ENCODE results near the gene ATP6AP1.
"Not testable (repeated sequence)": the region's sequence is repeated elsewhere in the genome, so short reads cannot be mapped to it uniquely, and the experiment has no call there.

Gene ATP6AP1, protein sequence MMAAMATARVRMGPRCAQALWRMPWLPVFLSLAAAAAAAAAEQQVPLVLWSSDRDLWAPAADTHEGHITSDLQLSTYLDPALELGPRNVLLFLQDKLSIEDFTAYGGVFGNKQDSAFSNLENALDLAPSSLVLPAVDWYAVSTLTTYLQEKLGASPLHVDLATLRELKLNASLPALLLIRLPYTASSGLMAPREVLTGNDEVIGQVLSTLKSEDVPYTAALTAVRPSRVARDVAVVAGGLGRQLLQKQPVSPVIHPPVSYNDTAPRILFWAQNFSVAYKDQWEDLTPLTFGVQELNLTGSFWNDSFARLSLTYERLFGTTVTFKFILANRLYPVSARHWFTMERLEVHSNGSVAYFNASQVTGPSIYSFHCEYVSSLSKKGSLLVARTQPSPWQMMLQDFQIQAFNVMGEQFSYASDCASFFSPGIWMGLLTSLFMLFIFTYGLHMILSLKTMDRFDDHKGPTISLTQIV

DNA sequence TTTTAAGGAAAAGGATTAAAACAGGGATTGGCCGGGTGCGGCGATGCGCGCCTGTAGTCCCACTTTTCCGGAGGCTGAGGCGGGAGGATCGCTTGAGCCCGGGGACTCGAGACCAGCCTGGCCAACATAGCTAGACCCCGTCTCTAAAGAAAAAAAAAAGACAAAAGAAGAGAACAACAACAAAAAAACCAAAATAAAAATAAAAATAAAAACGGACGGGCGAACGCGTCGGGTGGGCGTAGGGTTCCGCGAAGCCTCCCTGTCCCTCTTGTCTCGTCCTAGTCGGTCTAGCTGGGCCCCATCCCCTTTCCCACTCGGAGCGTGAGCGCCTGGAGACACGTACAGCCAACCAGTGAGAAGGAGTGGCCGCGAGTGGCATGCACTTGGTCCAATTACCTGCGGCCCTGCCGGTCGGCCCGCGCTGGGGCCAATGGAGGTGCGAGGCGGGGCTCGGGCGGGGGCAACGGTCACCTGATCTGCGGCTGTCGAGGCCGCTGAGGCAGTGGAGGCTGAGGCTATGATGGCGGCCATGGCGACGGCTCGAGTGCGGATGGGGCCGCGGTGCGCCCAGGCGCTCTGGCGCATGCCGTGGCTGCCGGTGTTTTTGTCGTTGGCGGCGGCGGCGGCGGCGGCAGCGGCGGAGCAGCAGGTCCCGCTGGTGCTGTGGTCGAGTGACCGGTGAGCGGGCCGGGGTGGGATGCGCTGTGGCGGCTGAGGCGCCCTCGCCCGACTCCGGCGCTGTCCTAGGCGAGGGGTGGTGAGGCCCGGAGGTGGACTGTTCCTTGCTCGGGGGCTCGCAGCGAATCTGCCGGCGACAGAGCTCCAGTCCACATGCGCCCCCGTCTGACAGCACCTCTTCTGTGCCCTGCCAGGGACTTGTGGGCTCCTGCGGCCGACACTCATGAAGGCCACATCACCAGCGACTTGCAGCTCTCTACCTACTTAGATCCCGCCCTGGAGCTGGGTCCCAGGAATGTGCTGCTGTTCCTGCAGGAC lies at the start of gene ATP6AP1:
Gene ATP6AP1 (plus strand): TSS at position 502 of the 996 bp plus-strand sequence. CDS start 16 bp downstream, at position 518.
- peak; percentile 69 to 89 (median 73) for DNase-seq (ENCODE audit: low read depth in 3 of 3)

DNA sequence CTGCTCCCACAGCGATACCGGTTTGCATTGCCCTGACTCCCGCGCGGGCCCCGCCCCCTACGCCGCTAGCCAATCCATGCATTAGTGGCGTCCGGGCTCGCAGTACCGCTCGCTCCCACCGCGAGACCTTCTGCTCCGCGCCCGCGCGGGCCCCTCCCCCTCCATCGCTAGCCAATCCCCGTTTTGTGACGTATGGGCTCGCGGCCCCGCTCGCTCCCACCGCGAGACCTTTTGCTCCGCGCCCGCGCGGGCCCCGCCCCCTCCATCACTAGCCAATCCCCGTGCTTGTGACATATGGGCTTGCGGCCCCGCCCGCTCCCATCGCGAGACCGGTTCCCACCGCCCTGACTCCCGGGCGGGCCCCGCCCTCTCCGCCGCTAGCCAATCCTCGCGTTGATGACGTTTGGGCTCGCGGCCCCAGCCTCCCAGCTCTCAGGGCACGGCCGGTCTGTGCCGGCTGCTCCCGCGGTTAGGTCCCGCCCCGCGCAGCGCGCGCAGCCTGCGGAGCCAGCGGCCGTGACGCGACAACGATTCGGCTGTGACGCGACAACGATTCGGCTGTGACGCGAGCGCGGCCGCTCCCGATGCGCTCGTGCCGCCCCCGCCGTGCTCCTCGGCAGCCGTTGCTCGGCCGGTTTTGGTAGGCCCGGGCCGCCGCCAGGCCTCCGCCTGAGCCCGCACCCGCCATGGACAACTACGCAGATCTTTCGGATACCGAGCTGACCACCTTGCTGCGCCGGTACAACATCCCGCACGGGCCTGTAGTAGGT lies 49.5 kb upstream of the ATP6AP1 start, which contains the start of gene EMD:
Gene EMD (plus strand): TSS at position 497 of the 770 bp plus-strand sequence. CDS start 190 bp downstream, at position 687.
- DNase-seq (ENCODE audit: low read depth in 3 of 3): peak; percentile 86 to 94 (median 86)

DNA sequence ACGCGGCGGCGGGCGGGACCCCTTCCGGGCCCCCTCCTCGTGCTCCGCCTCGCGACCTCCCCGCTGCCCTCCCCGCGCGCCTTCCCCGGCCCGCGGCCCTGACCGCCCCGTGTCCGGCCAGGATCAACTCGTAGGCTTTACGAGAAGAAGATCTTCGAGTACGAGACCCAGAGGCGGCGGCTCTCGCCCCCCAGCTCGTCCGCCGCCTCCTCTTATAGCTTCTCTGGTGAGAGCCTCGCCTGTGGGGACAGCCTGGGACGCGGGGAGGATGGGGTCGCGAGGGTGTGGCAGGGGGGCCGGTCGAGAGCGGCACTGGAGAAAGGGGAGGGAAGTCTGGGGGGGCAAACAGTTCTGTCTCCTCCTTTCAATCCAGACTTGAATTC lies 48.9 kb upstream of the ATP6AP1 start:
- no peak for DNase-seq (ENCODE audit: low read depth in 3 of 3)

DNA sequence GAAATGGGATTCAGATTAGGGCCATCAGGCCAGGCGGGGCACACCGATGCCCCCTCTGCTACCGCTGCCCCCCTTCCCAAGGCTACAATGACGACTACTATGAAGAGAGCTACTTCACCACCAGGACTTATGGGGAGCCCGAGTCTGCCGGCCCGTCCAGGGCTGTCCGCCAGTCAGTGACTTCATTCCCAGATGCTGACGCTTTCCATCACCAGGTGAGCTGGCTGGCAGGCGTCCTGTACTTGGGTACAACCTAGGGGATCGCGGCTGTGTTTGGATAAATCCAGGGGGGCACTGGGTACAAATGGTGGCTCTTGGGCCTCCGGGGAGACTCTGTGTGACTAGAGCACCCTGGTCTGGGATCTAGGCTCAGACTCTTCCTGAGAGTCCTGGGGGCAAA lies 48.3 kb upstream of the ATP6AP1 start:
- no peak for DNase-seq (ENCODE audit: low read depth in 3 of 3)

DNA sequence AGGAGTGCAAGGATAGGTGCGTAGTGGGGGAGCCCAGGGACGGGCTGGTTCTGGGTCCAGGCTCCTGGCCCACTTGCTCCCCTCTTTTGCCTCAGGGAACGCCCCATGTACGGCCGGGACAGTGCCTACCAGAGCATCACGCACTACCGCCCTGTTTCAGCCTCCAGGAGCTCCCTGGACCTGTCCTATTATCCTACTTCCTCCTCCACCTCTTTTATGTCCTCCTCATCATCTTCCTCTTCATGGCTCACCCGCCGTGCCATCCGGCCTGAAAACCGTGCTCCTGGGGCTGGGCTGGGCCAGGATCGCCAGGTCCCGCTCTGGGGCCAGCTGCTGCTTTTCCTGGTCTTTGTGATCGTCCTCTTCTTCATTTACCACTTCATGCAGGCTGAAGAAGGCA lies 47.7 kb upstream of the ATP6AP1 start:
- DNase-seq (ENCODE audit: low read depth in 3 of 3): no peak

DNA sequence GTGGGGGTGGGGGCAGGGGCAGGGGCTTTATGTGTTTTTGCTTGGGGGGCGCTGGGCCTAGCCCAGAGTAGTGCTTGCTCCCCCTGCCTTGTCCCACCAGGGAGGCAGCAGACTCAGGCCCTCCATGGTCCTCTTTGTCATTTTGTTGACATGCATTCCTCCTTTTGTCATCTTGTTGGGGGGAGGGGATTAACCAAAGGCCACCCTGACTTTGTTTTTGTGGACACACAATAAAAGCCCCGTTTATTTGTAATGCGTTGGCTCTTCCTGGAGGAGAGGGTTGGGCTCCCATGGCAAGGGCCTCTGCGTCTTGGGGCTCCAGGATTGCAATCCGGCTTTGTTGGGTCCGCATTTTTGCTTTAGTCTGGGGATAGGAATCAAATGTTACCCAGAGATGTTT lies 47.2 kb upstream of the ATP6AP1 start:
- no peak for DNase-seq (ENCODE audit: low read depth in 3 of 3)

DNA sequence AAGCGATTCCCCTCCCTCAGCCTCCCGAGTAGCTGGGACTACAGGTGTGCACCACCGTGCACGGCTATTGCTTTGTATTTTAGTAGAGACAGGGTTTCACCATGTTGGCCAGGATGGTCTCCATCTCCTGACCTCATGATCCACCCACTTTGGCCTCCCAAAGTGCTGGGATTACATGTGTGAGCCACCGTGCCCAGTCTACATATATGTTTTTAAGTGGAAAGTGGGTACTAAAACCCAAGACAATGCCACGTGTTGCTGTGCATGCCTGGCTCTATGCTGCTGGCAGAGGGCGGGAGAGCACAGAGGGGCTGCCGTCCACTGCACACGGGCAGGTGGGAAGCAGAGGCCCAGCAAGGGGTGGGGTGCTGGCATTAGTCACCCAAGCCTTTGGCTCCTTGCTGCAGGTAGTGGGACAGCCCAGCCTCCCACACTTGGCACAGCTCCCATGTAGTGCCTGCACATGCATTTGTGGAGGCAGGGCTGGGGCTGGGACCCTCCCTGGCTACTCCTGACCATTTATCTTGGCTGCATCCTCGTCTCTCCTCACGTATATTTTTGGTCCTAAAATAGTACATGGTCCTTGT lies 45.9 kb upstream of the ATP6AP1 start:
- DNase-seq (ENCODE audit: low read depth in 3 of 3): no peak

DNA sequence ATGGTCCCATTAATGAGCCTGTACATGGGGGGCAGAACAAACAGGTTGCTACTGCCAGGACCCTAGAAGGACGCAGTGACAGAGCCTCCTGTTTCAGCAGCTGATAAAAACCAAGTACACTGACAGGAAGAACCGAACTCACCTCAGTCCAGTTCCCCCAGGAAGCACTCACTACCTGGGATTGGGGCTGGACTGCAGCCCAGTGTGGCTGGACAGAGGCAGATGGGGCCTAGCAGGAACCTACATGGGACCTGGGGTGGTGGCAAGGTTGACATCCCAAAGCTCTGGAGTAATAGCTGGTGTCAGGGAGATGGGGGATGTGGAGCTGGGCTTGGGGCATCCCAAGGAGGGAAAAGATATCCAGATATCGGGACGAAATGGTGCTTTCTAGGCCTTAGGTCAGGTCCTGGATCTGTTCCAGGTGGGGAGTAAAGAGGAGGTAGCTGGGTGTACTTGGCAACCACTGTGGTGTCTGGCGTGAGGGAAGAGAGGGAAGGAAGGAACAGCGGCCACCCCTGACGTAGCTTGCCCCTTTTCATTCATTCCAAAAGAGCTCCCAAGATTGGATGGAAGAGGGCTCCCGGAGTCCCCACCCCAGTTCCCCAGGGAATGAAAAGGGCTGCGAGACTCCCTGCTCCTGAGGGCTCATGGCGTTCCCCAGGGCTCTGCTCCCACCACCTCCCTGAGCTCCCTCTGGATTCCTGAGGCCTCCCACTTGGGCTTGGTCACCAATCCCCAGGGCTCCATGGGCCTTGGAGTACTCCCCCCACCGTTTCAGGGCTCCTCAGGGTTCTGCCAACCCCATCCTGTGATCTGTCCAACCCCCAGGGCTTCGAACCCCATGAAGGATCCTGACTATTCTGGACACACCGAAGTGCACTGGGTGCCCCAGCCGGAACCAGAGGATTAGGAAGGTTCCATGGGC lies 44.9 kb upstream of the ATP6AP1 start:
- DNase-seq (ENCODE audit: low read depth in 3 of 3): no peak

DNA sequence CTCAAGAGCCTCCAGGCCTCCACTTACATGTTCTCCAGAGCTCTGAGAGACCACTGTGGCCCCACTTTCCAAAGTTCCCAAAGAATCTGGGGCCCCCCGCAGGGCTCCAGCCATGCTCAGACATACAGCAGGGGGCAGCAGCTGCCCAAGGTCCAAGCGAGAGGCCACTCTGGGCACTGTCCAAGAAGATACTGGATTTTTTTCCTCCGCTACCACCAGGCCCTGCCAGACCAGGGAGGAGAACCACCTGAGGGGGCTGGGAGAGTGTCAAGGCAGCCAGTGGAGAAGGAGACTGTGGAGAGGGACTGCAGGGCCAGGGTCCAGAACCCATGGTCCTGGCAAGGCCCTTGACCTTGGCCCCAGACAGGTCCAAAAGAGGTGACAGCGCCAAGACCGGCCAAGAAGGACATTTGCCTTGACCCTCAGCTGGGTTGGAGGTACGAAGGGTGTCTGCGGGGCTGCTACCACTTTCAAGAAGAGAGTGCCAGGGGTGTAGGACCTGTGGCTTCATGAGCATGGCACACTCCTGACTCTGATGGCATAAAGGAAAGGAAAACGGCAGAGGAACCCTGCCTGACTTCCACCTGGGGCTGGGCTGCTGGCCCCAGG lies 44.1 kb upstream of the ATP6AP1 start:
- no peak for DNase-seq (ENCODE audit: low read depth in 3 of 3)

DNA sequence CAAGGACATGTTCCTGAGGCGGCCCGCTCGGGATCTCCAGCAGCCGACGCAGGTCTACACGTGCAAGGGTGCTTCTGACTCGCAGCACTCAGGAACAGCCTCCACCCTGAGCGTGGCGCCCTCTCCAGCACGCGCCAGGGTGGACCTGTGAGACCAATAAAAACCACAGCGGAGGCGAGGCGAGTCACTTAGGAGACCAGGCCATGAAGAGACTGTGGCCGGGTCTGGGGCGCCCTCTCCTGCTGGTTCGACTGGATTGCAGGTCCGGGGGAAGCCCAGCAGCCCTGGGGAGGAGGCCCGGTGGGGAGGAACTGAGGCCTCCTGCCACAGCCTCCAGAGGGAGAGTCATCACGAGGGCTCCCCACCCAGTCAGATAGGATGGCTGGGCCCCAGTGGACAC lies 40.4 kb upstream of the ATP6AP1 start:
- DNase-seq (ENCODE audit: low read depth in 3 of 3): not testable (repeated sequence)

DNA sequence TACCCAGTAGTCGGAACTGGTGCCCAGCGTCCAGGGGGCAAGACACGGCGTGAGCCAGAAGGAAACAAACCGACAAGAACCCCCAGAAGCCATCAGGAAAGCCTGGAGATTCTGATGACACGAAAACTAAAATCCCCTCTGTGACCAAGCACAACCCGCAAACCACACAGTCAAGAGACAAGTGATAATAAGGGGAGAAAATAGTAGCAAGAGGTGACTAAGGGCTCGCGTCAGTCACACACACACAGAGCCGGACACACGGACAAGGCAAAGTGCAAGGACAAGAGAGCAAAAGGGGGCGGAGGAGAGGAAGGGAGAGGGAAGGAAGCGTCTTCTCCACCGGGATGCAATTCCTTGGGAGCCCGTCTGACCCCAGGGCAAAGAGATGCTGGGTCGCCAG lies 39.8 kb upstream of the ATP6AP1 start:
- DNase-seq (ENCODE audit: low read depth in 3 of 3): not testable (repeated sequence)

DNA sequence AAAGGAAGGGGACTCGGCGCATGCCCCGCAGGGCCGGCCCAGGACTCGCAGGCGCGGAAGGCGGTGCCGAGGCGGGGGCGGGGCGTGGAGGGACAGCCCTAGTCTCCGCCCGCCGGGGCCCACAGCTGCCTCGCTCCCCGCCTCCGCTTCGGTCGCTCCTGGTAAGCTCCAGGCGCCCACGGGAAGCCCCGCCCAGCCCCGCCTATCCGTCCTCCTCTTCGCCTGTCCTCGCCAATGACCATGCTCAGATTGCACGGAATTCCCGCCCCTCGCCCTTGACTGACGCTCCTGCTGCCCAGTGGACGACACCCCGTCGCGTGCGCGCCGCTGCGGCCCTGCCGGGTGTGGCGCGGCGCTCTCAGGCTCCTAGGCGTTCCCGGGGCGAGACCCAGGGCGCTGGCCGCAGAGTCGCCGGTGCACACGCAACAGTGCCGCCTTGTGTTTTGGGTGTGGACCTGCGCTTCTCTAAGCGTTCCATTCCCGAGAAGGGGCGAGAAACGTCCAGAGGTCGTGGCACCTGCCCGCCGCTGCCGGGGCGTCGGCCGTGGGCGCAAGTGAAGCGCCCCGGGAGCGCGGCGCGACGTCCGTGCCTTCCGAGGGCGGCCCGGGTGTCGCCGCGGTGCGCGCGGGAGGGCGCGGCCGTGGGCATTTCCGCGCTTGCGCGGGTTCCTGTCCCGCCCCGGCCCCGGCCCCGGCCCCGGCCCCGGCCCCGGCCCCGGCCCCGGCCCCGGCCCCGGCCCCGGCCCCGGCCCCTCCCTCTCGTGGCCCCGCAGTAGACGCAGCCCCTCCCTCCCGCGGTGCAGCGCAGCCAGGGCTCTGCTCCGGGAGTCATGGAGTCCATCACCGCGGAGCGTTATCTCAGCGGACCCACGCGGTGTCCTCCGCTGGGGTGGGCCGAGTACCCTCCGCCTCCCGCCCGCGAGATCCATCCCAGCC lies 38.4 kb upstream of the ATP6AP1 start:
- DNase-seq (ENCODE audit: low read depth in 3 of 3): not testable (repeated sequence)

DNA sequence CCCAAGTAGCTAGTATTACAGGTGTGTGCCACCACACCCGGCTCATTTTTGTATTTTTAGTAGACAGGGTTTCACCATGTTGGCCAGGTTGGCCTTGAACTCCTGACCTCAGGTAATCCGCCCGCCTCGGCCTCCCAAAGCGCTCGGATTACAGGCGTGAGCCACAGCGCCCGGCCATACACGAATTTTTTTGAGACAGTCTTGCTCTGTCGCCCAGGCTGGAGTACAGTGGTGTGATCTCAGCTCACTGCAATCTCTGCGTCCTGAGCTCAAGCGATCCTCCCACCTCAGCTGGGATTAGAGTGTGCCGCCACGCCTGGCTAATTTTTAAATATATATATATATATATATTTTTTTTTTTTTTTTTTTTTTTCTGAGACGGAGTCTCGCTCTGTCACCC lies 32.1 kb upstream of the ATP6AP1 start:
- DNase-seq (ENCODE audit: low read depth in 3 of 3): not testable (repeated sequence)

DNA sequence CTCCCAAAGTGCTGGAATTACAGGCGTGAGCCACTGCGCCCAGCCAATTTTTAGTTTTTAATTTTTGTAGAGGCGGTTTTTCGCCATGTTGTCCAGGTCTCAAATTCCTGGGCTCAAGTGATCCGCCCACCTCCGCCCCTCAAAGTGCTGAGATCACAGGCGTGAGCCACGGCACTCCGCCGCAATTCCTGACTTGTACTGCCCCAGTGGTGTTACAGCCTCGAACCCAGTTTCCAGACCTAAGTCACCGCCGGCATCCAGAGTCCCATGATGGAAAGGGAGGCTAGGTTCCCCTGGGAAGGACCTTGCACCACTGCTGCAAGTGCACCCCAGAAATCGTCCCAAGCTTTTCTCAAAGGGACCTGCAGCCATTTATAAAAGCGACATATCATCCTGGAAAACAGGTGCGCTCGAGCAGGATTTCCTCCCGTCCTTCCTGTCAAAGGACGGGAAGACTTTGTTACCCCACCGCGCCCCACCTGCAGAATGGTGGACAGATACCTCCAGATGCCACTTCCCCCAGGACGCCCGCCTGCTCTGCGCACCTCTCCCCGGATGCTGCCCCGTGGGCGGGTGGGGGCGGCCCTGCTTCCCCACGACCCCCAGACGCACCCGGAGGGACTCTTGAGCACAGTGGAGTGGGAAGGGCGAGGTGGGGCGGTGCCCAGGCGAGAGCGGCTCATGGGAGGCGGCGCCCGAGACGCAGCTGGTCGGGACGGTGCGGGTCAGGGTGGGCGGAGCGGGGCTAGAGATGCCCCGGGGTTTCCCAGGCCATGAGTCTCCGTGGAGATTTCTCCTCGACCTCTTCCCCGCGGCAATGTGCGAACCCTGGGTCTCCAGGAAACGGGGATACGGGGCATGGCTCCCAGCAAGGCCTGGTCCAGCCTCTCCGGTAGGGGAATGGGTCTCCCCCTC lies 31.2 kb upstream of the ATP6AP1 start:
- peak in 2 of 3 experiments; percentile 56 to 73 for DNase-seq (ENCODE audit: low read depth in 3 of 3)

DNA sequence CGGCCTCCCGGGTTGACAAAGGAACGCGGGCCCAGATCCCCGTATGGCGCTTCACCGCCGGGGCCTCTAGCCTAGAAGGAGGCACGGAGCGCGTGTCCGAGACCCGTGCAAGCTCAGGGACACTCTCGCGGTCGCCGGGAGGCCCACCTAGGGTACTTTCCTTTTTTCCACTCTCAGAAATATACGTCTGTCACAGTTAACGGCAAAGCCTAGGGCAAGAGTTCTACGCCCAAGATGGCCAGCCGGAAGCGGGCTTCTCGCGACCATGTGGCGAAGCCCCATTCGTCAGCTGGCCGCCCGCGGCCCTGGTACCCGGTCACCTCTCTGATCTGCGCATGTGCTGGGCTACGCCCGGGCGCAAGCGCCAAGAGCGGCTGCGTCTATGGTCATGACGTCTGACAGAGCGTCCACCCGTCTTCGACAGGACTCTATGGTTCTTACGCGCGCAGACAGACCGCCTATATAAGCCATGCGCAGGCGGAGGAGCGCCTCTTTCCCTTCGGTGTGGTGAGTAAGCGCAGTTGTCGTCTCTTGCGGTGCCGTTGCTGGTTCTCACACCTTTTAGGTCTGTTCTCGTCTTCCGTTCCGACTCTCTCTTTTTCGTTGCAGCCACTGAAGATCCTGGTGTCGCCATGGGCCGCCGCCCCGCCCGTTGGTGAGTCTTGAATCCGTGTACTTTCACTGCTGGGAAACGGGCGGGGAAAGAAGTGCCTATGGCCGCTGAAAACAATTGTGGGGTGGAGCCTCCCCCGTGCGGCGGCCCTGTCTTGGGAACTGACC lies 30.4 kb upstream of the ATP6AP1 start, which contains the start of gene RPL10:
Gene RPL10 (plus strand): TSS at position 490 of the 780 bp plus-strand sequence. CDS start 143 bp downstream, at position 633.
- peak; percentile 73 to 87 (median 79) for DNase-seq (ENCODE audit: low read depth in 3 of 3)
